DMS 273 treated with DMSO at 0.1 percent for 48 hours (cell line): Measurements from ENCODE around the gene EFCAB5.
"Not testable (repeated sequence)": the region's sequence is repeated elsewhere in the genome, so short reads cannot be mapped to it uniquely, and the experiment has no call there.

ENCODE experiments used
- DNase-seq: peaks from one replicate; lab custom pipeline; 2025; lab: John Stamatoyannopoulos, UW

EFCAB5 gene

DNA sequence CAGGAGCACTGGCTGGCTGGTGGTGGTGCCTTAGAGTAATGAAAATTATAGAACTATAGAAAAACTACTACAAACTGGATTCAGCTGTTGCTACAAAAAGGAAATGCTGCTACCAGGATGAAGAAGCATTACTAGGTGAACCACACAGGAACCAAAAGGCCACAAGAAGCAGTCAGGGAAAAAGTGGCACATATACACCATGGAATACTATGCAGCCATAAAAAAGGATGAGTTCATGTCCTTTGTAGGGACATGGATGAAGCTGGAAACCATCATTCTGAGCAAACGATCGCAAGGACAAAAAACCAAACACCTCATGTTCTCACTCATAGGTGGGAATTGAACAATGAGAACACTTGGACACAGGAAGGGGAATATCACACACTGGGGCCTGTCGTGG lies 5.5 kb upstream of the EFCAB5 start:
- not testable (repeated sequence) for DNase-seq

DNA sequence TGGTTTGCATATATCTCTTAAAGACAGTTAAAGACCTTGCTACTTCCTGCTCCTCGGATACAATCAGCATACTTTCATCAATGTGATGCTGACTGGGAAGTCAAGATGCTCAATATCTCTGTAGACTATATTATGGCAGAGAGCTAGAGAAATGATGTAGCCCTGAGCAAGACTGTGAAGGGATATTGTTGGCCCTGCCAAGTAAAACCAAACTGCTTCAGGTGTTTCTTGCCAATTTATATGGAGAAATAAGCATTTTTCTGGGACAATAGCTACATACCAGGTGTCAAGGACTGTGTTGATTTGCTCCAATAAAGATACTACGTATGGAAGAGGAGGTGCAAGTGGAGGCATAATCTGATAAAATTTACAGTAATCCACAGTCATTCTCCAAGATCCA lies 4.7 kb upstream of the EFCAB5 start:
- no peak for DNase-seq

DNA sequence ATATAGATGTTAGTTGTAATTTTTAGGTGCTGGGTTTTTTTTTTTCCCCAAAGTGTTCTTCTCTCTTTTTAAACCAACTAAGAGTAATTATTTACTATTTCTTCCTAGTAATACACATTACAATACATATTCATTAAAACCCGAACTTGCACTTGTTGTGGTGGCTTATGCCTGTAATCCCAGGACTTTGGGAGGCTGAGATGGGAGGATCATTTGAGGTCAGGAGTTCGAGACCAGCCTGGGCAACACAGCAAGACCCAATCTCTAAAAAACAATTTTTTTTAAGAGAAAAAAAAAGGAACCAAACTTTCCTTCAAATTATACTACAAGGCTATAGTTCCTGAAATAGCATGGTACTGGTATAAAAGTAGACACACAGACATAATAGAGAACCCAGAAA lies 3.8 kb downstream of the EFCAB5 start:
- DNase-seq: no peak

DNA sequence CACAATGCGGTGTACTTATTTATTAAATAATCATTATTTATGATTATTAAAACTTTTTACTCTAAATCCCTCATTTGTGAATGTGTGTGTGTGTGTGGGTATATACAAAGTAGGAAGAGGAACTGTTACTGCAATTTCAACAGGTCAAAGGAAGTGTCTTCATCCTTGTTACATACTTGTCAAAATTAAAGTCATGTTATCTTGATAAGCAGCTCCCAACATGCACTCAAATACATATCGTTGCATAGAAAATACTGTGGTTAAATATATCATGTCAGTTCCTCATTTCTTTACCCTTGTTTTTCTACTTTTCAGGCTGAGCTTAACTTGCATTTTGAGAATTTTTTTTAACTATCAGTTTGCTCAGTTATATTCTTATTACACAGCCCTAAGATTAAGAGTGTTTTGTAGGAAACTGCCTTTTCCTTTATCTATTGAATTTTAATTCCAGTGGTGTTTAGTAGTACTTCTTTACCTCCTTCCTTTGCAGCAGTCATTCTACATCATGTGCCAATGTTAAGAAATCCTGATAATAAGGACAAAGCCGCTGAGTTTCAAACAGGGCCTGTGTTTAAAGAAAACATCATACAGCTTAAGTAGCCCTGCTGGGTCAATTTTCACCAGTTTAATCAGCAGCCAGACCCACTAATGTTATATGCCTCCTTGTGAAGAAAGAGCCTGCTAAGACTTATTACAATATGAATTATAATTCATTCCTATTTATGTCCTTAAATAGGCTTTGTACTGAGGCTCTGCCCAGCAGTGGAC lies 7.2 kb downstream of the EFCAB5 start:
- DNase-seq: no peak

DNA sequence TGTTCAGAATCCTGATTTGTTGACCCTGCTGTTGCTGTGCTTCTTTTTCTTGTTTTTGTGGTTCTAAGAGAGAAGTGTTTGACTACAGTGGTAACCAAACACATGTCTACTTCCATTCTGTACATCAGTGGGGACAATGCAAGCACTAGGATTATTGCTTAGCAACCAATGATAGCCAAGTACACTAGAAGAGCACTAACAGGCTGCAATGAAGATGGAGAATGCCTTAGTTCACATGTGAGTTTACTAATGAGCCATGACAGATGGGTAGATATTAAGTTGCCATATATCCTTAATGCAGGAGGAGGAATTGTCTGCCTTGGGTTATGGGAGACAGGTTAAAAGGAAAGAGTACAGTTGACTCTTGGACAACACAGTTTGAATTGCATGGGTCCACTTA lies 8.3 kb downstream of the EFCAB5 start:
- peak; percentile 17 for DNase-seq

DNA sequence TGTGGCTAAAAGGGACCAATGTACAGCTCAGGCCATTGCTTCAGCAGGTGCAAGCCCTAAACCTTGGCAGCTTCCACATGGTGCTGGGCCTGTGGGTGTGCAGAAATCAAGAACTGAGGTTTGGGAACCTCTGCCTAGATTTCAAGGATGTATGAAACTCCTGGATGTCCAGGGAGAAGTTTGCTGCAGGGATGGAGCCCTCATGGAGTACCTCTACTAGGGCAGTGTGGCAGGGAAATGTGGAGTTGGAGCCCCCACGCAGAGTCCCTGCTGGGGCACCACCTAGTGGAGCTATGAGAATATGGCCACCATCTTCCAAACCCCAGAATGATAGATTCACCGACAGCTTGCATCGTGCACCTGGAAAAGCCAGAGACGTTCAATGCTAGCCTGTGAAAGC lies 13.0 kb downstream of the EFCAB5 start:
- no peak for DNase-seq

DNA sequence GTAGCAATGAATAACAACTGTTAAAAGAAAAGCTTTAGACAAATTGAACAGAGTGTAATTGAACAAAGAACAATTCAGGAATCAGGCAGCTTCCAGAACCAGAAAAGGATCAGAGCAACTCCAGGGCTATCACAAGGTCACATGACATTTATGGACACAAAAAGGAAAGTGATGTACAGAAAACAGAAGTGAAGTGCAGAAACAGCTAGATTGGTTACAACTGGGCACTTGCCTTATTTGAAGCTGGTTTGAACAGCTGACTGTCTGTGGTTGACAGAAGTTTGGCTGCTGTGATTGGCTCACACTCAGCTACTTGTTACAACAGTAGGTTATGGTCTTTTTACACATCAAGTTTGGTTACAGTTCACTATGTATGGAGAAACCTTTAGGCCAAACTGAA lies 14.8 kb downstream of the EFCAB5 start:
- no peak for DNase-seq

DNA sequence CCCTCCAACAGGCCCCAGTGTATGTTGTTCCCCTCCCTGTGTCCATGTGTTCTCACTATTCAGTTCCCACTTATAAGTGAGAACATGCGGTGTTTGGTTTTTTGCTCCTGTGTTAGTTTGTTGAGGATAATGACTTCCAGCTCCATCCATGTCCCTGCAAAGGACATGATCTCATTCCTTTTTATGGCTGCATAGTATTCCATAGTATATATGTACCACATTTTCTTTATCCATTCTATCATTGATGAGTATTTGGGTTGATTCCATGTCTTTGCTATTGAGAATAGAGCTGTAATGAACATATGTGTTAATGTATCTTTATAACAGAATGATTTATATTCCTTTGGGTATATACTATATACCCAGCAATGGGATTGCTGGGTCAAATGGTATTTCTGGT lies 16.1 kb downstream of the EFCAB5 start:
- not testable (repeated sequence) for DNase-seq

DNA sequence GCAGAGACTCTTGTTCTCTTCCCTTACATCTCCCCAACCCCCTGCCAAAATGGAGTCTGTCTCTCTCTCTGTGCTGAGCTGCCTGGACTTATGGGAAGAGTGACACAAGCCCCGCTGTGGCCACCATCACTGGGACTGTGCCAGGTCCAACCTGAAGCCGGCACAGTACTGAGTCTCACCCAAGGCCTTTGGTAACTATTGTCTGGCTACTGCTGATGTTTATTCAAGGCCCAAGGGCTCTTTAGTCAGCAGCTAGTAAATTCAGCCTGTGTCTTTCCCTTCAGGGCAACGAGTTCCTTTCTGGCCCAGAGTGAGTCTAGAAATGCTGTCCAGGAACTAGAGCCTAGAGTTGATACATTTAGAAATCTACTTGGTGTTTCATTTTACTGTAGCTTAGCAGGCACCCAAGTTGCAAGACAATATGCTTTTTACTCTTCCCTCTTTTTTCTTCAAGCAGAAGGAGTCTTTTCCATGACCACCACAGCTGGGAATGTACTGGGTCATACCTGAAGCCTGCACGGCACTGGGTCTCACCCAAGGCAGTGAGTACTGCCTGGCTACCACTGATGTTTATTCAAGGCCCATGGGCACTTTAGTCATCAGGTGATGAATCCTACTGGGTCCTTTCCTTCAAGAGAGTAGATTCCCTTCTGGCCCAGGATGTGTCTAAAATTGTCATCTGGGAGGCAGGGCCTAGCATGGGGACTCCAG lies 17.7 kb downstream of the EFCAB5 start:
- DNase-seq: no peak

DNA sequence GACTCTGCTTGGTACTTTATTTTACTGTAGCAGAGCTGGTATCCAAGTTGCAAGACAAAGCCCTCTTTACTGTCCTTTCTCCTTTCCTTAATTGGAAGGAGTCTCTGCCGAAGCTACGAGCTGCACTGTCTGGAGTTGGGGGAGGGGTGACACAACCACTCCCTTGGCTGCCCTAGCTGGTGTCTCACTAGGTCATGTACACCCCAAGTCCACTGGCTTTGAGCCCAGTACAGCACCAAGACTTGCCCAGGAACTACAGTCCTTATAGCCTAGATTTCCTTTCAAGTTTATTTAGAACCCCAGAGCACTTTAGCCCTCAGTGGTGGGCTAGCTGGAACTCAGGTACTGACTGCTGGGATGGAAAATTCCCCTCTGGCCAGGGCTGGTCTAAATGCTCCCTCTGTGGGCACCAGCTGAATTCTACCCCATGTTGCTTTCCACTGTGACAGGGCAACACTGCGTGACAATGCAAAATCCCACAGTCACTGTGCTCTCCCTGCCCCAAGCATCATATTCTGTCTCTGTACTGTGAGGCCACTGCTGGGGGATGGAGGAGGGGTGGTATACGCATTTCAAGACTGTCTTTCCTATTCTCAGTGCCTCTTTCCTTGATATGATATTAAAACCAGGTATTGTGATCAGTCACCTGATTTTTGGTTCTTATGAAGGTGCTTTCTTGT lies 18.4 kb downstream of the EFCAB5 start:
- no peak for DNase-seq

DNA sequence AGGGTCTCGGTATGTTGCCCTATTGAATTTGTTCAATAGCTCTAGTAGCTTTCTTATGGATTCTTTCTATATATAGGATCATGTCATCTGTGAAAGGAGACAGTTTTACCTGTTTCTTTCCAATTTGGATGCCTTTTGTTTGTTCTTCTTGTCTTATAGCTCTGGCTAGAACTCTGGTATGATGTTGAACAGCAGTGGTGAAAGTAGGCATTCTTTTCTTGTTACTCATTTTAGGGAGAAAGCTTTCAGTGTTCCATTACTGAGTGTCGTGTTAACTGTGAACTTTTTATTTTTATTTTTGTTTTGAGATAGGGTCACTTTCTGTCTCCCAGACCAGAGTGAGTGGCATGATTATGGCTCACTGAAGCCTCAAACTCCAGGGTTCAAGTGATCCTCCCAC lies 21.2 kb downstream of the EFCAB5 start:
- no peak for DNase-seq

DNA sequence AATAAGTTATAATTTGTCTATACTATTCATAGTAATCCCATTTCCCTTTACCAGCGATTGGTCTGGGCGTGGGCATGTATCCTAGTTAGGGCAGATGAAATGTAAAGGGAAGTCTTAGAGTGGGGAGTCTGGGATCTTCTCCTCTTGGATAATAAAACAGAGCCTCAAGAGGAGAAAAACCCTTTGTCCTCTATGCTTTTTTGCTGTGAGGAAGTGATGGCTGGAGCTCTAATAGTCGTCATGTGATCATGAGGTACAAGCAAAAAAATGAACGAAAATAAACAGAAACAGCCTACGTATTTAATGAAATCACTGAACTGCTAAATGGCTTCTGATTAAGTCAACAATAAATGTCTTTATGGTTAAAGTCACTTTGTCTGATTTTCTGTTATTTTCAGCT lies 26.8 kb downstream of the EFCAB5 start:
- DNase-seq: no peak

DNA sequence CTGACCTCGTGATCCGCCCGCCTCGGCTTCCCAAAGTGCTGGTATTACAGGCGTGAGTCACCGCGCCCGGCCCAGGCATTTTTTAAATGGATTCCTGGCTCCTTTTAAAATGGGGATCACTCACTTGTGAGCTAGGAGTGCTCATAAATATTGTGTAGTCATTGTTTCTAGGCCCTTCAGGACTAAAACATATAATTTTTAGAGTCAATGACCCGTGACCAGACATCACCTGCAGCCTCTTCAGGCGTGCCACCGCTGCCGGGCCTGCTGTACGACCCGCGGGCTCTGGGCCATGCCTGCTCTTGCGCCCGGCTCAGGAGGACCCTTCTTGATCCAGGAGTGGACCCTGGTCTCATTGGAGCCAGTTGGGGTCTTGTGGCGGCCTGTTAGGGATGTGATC lies 30.8 kb downstream of the EFCAB5 start:
- no peak for DNase-seq

DNA sequence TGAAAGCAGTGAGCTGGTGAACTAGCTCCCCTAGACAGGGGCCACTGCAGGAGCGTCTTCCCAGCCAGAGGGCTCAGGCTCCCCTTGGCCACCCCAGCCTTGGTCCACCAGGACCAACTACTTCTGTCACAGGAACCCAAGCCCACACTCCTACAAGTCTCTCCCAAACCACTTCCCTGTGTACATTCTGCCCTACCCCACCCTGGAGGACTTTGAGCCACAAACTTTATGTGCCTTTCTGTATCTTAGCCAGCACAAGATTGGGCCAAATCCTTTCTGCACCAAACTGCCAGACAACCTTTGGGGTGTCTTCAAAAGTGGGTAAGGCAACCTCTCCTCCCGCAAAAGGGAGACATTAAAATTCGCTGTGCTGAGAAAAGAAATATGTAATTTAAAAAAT lies 31.6 kb downstream of the EFCAB5 start:
- DNase-seq: no peak

DNA sequence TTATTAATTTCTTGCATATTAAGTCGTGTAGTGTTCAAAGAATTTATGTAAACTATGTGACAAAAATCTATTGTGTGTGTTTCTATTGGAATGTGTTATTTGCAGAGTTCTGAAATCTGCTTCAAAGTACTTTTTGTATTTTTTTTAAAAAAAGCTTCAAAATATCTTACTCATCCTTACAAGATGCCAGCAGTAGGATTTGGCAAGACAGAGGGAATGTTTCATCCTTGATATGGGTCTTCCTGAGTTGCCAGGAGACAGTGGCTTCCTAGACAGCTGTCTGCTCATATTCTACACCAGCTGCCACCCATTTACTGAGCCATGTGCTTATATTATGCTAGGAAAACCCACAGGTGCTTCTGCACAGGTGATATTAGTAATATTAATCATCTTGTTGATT lies 36.4 kb downstream of the EFCAB5 start:
- DNase-seq: peak; percentile 28

DNA sequence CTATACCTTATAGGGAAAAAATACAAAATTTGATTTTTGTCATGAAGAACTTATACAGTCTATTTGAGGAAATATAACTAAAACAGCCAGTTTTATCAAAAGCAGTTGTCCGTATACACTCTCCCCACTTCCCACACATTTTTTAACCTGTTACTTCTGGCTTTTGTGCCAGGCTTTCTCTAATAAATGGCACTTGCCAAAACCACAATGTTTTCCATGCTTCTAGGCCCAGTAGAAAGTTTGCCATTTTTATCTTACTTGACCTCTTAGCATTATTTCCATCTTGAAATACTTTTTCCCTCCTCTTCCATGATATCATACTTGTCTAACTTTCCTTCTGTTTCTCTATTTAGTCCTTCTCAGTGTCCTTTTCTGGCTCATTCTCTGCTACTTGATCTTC lies 38.8 kb downstream of the EFCAB5 start:
- DNase-seq: no peak

DNA sequence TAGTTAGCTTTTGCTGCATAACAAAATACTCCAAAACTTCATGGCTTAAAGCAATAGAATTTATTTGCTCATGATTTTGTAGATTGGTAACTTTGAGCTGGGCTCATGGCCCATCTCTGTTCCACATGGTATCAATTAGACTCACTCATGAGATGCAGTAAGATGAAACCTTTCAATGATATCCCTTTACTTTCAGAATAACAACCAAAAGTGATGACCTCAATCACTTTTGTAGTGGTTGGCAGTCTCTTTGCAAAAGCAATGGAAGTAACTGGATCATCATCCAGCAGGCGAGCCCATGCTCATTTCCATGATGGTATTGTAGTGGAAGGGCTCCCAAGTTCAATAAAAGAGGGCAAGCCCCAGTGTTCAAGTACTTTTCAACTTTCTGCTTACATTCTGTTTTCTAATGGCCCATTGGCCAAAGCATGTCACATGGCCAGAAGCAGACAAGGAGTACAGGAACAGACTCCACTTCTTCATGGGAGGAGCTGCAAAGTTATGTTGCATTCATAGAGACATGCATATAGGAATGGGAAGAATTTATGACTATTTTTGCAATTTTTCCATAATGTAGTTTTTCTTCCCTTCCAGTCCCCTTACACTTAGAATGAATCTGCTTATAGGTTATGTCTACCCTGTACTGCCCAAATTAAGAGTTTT lies 41.7 kb downstream of the EFCAB5 start:
- no peak for DNase-seq

DNA sequence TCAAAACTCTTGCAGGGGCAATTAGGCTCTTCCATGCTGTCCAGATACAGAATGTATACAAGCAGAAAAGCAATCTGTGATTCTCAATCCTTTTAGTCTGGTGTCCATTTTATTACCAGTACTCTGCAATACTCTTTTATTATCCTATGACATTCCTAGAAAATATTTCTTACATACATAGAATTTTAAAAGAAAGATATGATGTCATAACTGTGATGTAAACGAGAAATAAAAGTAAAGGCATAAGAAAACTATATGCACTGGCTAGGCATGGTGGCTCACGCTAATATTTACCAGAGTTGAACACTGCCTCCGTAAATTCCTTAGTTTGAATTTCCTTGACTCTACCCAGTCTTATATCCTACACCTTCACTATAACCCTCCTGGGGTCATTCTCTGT lies 55.0 kb downstream of the EFCAB5 start:
- no peak for DNase-seq

DNA sequence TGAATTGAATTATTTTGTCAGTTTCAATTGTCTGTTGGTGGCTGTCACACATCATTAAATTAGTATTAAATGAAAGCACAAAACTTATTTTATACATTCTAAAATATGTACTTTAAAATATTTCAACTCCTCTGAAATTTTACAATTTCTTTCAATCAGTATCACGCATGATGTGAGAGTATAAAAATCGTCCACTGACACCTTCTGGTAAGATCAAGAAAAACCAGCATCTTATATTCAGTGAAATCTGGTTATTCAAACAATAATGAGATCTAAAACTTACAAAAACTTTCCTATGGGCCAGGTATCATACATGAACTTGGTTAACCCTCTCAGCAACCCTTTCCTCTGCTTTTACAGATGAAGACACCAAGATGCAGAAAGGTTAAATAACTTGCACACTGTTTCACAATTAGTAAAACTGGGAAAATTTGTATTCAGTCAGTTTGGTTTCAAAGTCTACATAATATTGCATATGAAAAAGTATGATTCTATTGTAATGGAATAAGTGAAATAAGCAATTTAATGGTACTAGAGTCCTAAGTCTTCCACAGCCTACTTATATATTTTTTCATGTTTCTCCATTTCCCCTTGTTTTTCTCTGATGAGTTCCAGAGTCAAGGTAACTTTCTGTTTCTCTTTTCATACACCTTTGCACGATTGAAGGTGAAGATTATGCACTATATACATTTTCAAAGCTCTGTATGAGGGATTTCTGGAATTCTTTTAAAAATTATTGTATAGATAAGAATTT lies 58.7 kb downstream of the EFCAB5 start:
- DNase-seq: no peak

DNA sequence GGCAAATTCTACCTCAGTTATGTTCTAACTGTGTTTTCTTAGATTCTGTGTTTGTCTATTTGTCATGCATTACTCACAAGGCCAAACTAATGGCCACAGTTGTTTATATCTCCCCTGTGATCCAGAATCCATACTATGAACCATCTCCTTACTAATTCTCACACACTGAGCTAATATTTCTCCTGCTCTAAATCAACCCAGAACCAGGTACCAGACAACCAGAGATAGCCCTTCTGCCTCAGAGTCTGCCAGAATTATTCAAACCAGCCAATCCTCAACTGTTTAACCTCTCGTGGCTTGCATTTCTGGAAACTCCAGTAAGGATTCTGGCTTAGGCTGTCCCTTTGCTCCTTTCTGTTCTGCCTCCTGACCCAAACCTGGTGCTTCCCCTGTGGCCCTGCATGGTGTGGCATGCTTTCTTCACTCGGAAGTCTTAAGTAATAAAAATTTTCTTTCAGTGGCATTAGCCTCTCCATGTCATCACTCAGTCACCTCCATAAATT lies 59.4 kb downstream of the EFCAB5 start:
- no peak for DNase-seq

DNA sequence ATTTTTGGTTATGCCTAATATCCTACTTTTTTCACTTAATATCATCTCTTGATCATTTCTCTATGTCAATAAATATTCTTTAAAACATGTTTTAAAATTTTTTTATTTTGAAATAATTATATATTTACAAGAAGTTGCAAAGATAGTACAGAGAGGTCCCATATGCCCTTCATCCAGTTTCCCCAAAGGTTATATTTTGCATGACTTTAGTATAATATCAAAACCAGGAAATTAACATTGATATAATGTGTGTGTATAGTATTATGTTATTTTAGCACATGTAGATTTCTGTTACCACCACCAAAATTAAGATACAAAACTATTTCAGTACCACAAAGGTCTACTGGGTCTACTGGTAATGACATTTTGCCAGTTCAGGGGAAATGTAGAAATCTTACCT lies 60.7 kb downstream of the EFCAB5 start:
- DNase-seq: no peak
